Measurements from ENCODE around the gene BAG2.
A peak's percentile ranks its signal among the peaks of the same experiment; 100 is the strongest.

Gene BAG2

GRCh38 chr6:57216235-57217101, 44.3 kb downstream of the BAG2 start:
- DNase-seq (ENCODE audit: low read depth), result peak; percentile 86
- TF ChIP-seq, protein P1, sequence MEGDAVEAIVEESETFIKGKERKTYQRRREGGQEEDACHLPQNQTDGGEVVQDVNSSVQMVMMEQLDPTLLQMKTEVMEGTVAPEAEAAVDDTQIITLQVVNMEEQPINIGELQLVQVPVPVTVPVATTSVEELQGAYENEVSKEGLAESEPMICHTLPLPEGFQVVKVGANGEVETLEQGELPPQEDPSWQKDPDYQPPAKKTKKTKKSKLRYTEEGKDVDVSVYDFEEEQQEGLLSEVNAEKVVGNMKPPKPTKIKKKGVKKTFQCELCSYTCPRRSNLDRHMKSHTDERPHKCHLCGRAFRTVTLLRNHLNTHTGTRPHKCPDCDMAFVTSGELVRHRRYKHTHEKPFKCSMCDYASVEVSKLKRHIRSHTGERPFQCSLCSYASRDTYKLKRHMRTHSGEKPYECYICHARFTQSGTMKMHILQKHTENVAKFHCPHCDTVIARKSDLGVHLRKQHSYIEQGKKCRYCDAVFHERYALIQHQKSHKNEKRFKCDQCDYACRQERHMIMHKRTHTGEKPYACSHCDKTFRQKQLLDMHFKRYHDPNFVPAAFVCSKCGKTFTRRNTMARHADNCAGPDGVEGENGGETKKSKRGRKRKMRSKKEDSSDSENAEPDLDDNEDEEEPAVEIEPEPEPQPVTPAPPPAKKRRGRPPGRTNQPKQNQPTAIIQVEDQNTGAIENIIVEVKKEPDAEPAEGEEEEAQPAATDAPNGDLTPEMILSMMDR (conservative IDR thresholded peaks at IDR 0.05; ENCODE audit: low read depth, low read length), result no peak
- H3K4me3 ChIP-seq (ENCODE audit: low read depth, low read length), result no peak overlapping the region

DNA sequence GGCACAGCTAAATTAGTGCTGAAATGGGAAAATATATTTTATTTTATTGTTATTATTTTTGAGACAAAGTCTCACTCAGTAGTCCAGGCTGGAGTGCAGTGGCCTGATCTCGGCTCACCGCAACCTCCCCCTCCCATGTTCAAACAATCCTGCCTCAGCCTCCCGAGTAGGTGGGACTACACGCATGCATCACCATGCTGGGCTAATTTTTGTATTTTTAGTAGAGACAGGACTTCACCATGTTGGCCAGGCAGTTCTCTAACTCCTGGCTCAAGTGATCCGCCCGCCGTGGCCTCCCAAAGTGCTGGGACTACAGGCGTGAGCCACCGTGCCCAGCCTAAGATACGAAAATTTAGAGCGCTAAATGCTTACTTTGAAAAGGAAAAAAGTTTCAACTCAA, 45.1 kb downstream of the BAG2 start:
- no peak overlapping the region for H3K4me3 ChIP-seq (ENCODE audit: low read depth, low read length)
- TF ChIP-seq, protein P1 (conservative IDR thresholded peaks at IDR 0.05; ENCODE audit: low read depth, low read length), result no peak
- no peak for DNase-seq (ENCODE audit: low read depth)

DNA sequence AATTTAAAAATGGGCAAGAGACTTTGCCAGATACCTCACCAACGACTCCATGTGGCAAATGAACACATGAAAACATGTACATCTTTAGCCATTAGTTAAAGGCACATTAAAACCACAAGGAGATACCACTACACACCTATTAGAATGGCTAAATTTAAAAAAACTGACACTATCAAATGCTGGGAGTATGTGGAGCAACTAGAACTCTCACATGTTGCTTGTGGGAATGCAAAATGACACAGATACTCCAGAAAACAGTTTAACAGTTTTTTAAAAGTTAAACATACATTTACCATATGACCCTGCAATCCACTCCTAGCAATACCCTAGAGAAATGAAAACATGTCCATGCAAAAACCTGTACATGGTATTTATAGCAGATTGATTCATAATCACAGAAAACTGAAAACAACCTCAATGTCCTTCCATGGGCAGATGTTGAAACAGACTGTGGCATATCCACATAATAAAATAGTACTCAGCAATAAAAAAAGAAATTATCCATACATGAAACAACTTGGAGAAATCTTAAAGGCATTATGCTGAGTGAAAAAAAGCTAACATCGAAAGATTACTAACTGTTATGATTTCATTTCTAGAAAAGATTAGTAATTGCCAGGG, 48.1 kb downstream of the BAG2 start:
- TF ChIP-seq, protein P1 (conservative IDR thresholded peaks at IDR 0.05; ENCODE audit: low read depth, low read length), result no peak
- DNase-seq (ENCODE audit: low read depth), result no peak
- peak overlapping the region; percentile 5 for H3K4me3 ChIP-seq (ENCODE audit: low read depth, low read length)

DNA sequence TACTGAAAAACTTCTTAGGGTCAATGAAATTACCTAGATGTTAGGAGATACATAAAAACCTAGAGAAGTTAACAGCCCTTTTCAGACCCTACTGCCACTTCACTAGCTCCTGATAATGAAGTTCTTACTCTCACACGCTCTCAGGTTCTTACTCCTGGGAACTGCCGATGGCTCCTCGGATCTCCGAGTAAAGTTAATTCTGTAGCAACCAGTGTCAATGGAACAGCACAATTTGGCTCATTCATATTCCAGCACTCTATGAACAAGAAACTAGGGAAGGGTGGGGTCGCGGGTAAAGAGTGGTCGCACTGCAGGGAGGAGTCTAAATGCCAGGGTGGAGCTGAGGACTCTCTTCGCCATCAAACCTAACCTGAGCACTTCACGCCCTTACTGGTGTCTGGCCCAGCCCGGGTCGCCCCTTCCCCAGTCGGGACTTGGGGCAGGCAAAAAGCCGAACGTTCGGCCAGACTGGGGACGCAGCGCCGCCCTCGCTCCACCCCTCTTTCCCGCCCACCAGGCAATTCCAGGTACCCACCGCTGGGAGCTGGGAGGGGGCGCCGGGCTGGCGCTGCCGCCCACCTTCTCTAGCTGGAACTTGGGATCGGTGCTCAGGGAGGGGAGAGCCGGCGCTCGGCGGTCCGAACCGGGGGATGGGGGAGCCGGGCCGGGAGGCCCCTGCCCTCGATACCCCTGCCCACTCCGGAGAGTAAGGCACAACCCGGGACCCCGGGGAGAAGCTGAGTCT, 49.2 kb downstream of the BAG2 start:
- H3K4me3 ChIP-seq (ENCODE audit: low read depth, low read length), result peak overlapping the region; percentile 89
- TF ChIP-seq, protein P1 (conservative IDR thresholded peaks at IDR 0.05; ENCODE audit: low read depth, low read length), result peak; percentile 43
- peak; percentile 64 for DNase-seq (ENCODE audit: low read depth)

DNA sequence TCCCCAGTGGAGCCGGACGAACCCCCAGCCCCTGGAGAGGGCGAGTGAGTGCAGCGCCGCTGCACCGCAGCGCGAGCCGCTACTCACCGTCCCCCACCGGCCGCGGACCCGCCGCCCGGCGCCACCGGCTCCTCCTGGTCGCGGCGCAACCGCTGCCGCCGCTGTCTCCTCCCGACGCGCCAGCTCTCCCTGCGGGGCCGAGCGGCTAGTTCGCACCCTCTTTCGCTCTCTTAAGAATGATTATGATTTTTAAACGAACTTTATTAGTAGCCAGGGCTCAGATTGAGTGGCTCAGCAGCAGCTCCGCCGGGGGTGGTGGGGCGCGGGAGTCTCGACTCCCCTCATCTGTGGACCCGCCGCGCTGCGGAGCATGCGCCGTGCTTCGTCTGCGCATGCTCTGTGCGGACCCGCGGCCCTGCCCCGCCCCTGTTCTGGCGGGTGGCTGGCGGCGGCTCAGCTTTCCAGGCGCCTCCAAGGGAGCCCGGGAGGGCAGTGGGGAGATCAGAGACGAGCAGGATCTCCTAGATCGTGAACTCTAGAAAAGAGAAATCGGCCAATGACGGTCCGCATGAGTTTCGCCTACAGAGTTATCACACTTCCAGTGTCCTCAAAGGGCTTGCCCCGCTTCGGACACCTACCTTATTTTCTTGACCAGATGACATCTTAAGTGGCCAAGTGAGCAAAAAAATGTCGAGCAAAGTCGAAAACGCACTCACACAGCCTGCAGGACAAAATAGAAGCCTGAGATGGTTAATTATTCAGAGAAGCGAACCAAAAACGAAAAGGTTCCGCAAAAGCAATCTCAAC, 50.0 kb downstream of the BAG2 start, which contains the start of gene RAB23:
RAB23 (minus strand) TSS at position 372 of the 807 bp plus-strand sequence. CDS start 11,927 bp downstream, outside the sequence.
- TF ChIP-seq, protein P1 (conservative IDR thresholded peaks at IDR 0.05; ENCODE audit: low read depth, low read length), result no peak
- peak within 1 kb of the TSS; percentile 89 for H3K4me3 ChIP-seq (ENCODE audit: low read depth, low read length)
- peak; percentile 85 for DNase-seq (ENCODE audit: low read depth)

DNA sequence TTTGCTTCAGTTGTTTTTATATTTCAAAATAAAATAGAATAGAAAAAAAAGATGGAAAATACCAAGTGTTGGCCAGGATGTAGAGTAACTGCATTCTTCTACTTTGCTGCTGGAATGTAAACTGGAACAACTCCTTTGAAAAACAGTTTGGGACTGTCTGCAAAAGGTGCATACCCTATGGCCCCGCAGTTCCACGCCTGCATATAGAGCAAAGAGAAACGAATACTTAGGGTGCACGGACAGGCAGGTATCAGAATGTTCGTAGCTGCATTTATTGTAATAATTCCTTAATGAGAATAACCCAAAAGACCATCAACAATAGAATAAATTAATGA, 50.6 kb downstream of the BAG2 start:
- TF ChIP-seq, protein P1 (conservative IDR thresholded peaks at IDR 0.05; ENCODE audit: low read depth, low read length), result no peak
- peak overlapping the region; percentile 89 for H3K4me3 ChIP-seq (ENCODE audit: low read depth, low read length)
- DNase-seq (ENCODE audit: low read depth), result peak; percentile 40
